GM18867 (cell line): Measurements from ENCODE around the gene BUB1B.
"Not testable (repeated sequence)": the region's sequence is repeated elsewhere in the genome, so short reads cannot be mapped to it uniquely, and the experiment has no call there.

Experiments used
- ATAC-seq: cut with Tn5 transposase; IDR thresholded peaks from one replicate; pipeline ENCODE4 v1.9.1; 2021; ENCODE audit warnings: mild to moderate bottlenecking, moderate library complexity; ENCODE audit not compliant: unreplicated experiment

BUB1B gene

GRCh38 chr15:40136470-40137302, 24.2 kb upstream of the BUB1B start:
- ATAC-seq = no peak

GRCh38 chr15:40137303-40138200, 23.3 kb upstream of the BUB1B start:
- no peak for ATAC-seq

- not testable (repeated sequence) for ATAC-seq
Measured at GRCh38 chr15:40138201-40138570, 22.7 kb upstream of the BUB1B start.

GRCh38 chr15:40142428-40142827, 18.4 kb upstream of the BUB1B start:
- no peak for ATAC-seq

- ATAC-seq = no peak
Measured at GRCh38 chr15:40146037-40146436, 14.8 kb upstream of the BUB1B start.

GRCh38 chr15:40149339-40149738, 11.5 kb upstream of the BUB1B start:
- ATAC-seq = no peak

- no peak for ATAC-seq
Measured at GRCh38 chr15:40150163-40150925, 10.5 kb upstream of the BUB1B start.

GRCh38 chr15:40151499-40151898, 9.4 kb upstream of the BUB1B start:
- no peak for ATAC-seq

GRCh38 chr15:40151991-40152390, 8.9 kb upstream of the BUB1B start:
- ATAC-seq = no peak

- not testable (repeated sequence) for ATAC-seq
Measured at GRCh38 chr15:40154821-40155220, 6.0 kb upstream of the BUB1B start.

GRCh38 chr15:40155270-40155910, 5.5 kb upstream of the BUB1B start:
- no peak for ATAC-seq

- no peak for ATAC-seq
Measured at GRCh38 chr15:40157778-40158447, 3.0 kb upstream of the BUB1B start.

GRCh38 chr15:40160021-40160420, 848 bp upstream of the BUB1B start:
- no peak for ATAC-seq

- no peak for ATAC-seq
Measured at GRCh38 chr15:40161693-40162391, 973 bp downstream of the BUB1B start.

GRCh38 chr15:40162552-40162951, 1.7 kb downstream of the BUB1B start:
- no peak for ATAC-seq

- ATAC-seq = no peak
Measured at GRCh38 chr15:40163657-40164416, 3.0 kb downstream of the BUB1B start.

- ATAC-seq = not testable (repeated sequence)
Measured at GRCh38 chr15:40167374-40167773, 6.5 kb downstream of the BUB1B start.

- ATAC-seq = no peak
Measured at GRCh38 chr15:40175160-40175559, 14.3 kb downstream of the BUB1B start.
